GM23248 (cell line): Measurements from ENCODE around the gene EXOC6. TPM values are rescaled to one million over a fixed set of nuclear protein-coding genes. Genes with fewer than 3 reads are reported as not detected.
A peak's percentile ranks its signal among the peaks of the same experiment; 100 is the strongest.

ENCODE experiments used
- DNase-seq: peaks from one replicate; pipeline ENCODE4 v3.0.0-alpha.2; 2015
- H2AFZ ChIP-seq: fragments of 200-600 bp; sonication (generic); 2 replicates; pipeline ENCODE4 v1.6.1; 2016; ENCODE audit warnings: antibody characterized with exemption
- H3F3A ChIP-seq: fragments of 200-600 bp; sonication (generic); 2 replicates; pipeline ENCODE4 v1.6.1; 2016; ENCODE audit warnings: mild to moderate bottlenecking, antibody characterized with exemption, mixed run types; ENCODE audit not compliant: insufficient read depth
- H3K27ac ChIP-seq: fragments of 200-600 bp; sonication (generic); 2 replicates; pipeline ENCODE4 v1.5.1; 2016; ENCODE audit warnings: mild to moderate bottlenecking
- H3K27me3 ChIP-seq: fragments of 200-600 bp; sonication (generic); replicated peaks from 2 replicates; pipeline ENCODE4 v1.6.1; 2016; ENCODE audit warnings: mild to moderate bottlenecking; ENCODE audit not compliant: insufficient read depth
- H3K36me3 ChIP-seq: fragments of 200-600 bp; sonication (generic); 2 replicates; pipeline ENCODE4 v1.6.1; 2016; ENCODE audit warnings: low read depth, mild to moderate bottlenecking
- H3K4me1 ChIP-seq: fragments of 200-600 bp; sonication (generic); 2 replicates; pipeline ENCODE4 v1.6.1; 2016; ENCODE audit warnings: mild to moderate bottlenecking; ENCODE audit not compliant: insufficient read depth
- H3K4me2 ChIP-seq: fragments of 200-600 bp; sonication (generic); one replicate; pipeline ENCODE4 v1.6.1; 2016; ENCODE audit warnings: mild to moderate bottlenecking; ENCODE audit not compliant: unreplicated experiment
- H3K4me3 ChIP-seq: fragments of 200-600 bp; sonication (generic); 2 replicates; pipeline ENCODE4 v1.5.1; 2016; ENCODE audit warnings: mild to moderate bottlenecking
- H3K79me2 ChIP-seq: fragments of 200-600 bp; sonication (generic); 2 replicates; pipeline ENCODE4 v1.6.1; 2016; ENCODE audit warnings: mild to moderate bottlenecking; ENCODE audit not compliant: insufficient read depth
- H3K9ac ChIP-seq: fragments of 200-600 bp; sonication (generic); 2 replicates; pipeline ENCODE4 v1.6.1; 2016; ENCODE audit warnings: mild to moderate bottlenecking
- H3K9me2 ChIP-seq: fragments of 200-600 bp; sonication (generic); 2 replicates; pipeline ENCODE4 v1.6.1; 2016; ENCODE audit warnings: mixed run types, mild to moderate bottlenecking, moderate library complexity; ENCODE audit not compliant: insufficient read depth
- H3K9me3 ChIP-seq: fragments of 200-600 bp; sonication (generic); one replicate; pipeline ENCODE4 v1.6.1; 2017; ENCODE audit warnings: low read depth
- H4K20me1 ChIP-seq: fragments of 200-600 bp; sonication (generic); 2 replicates; pipeline ENCODE4 v1.6.0; 2016; ENCODE audit not compliant: insufficient read depth
- EZH2 ChIP-seq: fragments of 200-600 bp; sonication (generic); IDR thresholded peaks from 2 replicates; pipeline ENCODE4 v1.6.1; 2018; ENCODE audit warnings: antibody characterized with exemption, mild to moderate bottlenecking; ENCODE audit not compliant: insufficient read depth, poor library complexity, severe bottlenecking
- EZH2phosphoT487 ChIP-seq: fragments of 200-600 bp; sonication (generic); IDR thresholded peaks from 2 replicates; pipeline ENCODE4 v1.6.1; 2018; ENCODE audit warnings: antibody characterized with exemption, moderate library complexity, mild to moderate bottlenecking, low read depth; ENCODE audit not compliant: insufficient read depth
- WGBS, 2 experiments: methylation state at CpG; one replicate each; pipeline ENCODE4 v1.1.6; 2015 to 2017; ENCODE audit warnings: low lambda C conversion rate in 2 of 2, low coverage in 1 of 2; ENCODE audit errors: missing lambda C conversion rate in 2 of 2; 5-methylcytosine and 5-hydroxymethylcytosine counted together
- in situ Hi-C: fragments of 300-500 bp; cut with MboI; formaldehyde crosslinking; loops from 2 replicates; pipeline ENCODE4 v1.15.0; 2020
- polyA plus RNA-seq: library from polyadenylated mRNA; unstranded; fragments of >200 nt; fragmentation: Nextera tagmentation; extraction: Ambion mirVana; gene quantifications from 2 replicates; pipeline ENCODE4 v1.2.1, GENCODE V29; 2016
- total RNA-seq: library from RNA; depleted of rRNA; stranded (reverse); fragments of >200 nt; shearing (Covaris generic); gene quantifications from 2 replicates; pipeline ENCODE4 v1.2.3, GENCODE V29; 2014

Gene EXOC6
- total and polyA plus RNA-seq, 2 experiments from 2014 or later, result 2.0 to 3.4 TPM

- H3K9me3 ChIP-seq, result no peaks in the 10 kb centered on the region
- WGBS, 2 experiments, result 5 to 6% methylated on average over 57 to 64 of the region's 81 CpGs
Measured at GRCh38 chr10:93065675-93066543, 217.6 kb downstream of the EXOC6 start.

DNA sequence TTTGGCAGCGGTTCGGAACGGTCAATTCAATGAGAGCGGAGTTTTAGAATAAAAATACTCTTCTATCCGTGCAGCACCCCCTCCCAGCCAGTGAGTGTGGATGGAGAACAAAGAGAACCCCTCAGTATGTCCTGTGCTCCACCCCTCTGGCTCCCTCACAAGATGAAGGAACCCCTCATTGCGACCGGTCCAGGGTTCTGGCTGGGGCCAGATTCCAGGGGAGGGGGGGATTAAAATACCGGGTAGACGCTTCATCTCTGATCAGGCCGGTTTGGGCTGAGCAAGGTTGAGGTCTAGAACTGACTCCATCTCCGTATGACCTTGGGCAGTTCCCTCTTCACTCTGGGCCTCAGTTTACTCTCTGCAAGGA is 218.2 kb downstream of the EXOC6 start:
- H2AFZ ChIP-seq, result no peak overlapping the region
- in situ Hi-C loops, result no loop called here
- H3F3A ChIP-seq, result no peaks in the 10 kb centered on the region
- H3K9me3 ChIP-seq, result no peaks in the 10 kb centered on the region
- H3K4me3 ChIP-seq, result no peak overlapping the region
- H3K27ac ChIP-seq, result no peak overlapping the region
- no peak for DNase-seq
- 26 to 27% methylated on average over 9 to 11 of the region's 11 CpGs for WGBS, 2 experiments
- H4K20me1 ChIP-seq, result no peaks in the 10 kb centered on the region
- H3K27me3 ChIP-seq, result peaks cover 92% of the 10 kb centered on the region
- H3K4me2 ChIP-seq, result no peak overlapping the region
- H3K9ac ChIP-seq, result no peak overlapping the region
- H3K4me1 ChIP-seq, result no peaks in the 10 kb centered on the region
- H3K79me2 ChIP-seq, result no peaks in the 10 kb centered on the region
- H3K36me3 ChIP-seq, result no peaks in the 10 kb centered on the region
- TF ChIP-seq EZH2 (no peak), EZH2phosphoT487 (no peak)
- H3K9me2 ChIP-seq, result no peaks in the 10 kb centered on the region

More at GRCh38 chr10:93065675-93066543, 217.6 kb downstream of the EXOC6 start:
- in situ Hi-C loops, result no loop called here
- Histone ChIP-seq H3K9me2 (no peaks in the 10 kb centered on the region), H3K9ac (no peak overlapping the region), H3F3A (no peaks in the 10 kb centered on the region), H3K36me3 (no peaks in the 10 kb centered on the region), H3K79me2 (no peaks in the 10 kb centered on the region), H3K4me3 (peak overlapping the region; percentile 49), H3K27me3 (peaks cover 94% of the 10 kb centered on the region), H3K4me2 (peak overlapping the region; percentile 42), H3K4me1 (no peaks in the 10 kb centered on the region), H4K20me1 (no peaks in the 10 kb centered on the region), H3K27ac (no peak overlapping the region), H2AFZ (no peak overlapping the region)
- TF ChIP-seq EZH2, result peak; percentile 73
- TF ChIP-seq EZH2phosphoT487, result 0 out of 2 replicates have a peak, but pooled peaks have one; percentile 50
- peak; percentile 38 for DNase-seq

- H3K27me3 ChIP-seq, result peaks cover 94% of the 10 kb centered on the region
- no peaks in the 10 kb centered on the region for H3K9me3 ChIP-seq
- no peak overlapping the region for H3K27ac ChIP-seq
- no peaks in the 10 kb centered on the region for H3F3A ChIP-seq
- peak overlapping the region; percentile 43; the same call in 1 of the 2 replicates for H3K4me3 ChIP-seq
- H3K9me2 ChIP-seq, result no peaks in the 10 kb centered on the region
- no peak overlapping the region for H3K4me2 ChIP-seq
- TF ChIP-seq EZH2phosphoT487 (no peak), EZH2 (peak; percentile 30)
- H3K36me3 ChIP-seq, result no peaks in the 10 kb centered on the region
- peaks cover 5% of the 10 kb centered on the region; the same call in 1 of the 2 replicates for H3K4me1 ChIP-seq
- no peak for DNase-seq
- H3K9ac ChIP-seq, result no peak overlapping the region
- H4K20me1 ChIP-seq, result no peaks in the 10 kb centered on the region
- 8 to 9% methylated on average over 17 of the region's 17 CpGs for WGBS, 2 experiments
- no peak overlapping the region for H2AFZ ChIP-seq
- in situ Hi-C loops, result no loop called here
- no peaks in the 10 kb centered on the region for H3K79me2 ChIP-seq
Measured at GRCh38 chr10:93067443-93068365, 219.4 kb downstream of the EXOC6 start.

DNA sequence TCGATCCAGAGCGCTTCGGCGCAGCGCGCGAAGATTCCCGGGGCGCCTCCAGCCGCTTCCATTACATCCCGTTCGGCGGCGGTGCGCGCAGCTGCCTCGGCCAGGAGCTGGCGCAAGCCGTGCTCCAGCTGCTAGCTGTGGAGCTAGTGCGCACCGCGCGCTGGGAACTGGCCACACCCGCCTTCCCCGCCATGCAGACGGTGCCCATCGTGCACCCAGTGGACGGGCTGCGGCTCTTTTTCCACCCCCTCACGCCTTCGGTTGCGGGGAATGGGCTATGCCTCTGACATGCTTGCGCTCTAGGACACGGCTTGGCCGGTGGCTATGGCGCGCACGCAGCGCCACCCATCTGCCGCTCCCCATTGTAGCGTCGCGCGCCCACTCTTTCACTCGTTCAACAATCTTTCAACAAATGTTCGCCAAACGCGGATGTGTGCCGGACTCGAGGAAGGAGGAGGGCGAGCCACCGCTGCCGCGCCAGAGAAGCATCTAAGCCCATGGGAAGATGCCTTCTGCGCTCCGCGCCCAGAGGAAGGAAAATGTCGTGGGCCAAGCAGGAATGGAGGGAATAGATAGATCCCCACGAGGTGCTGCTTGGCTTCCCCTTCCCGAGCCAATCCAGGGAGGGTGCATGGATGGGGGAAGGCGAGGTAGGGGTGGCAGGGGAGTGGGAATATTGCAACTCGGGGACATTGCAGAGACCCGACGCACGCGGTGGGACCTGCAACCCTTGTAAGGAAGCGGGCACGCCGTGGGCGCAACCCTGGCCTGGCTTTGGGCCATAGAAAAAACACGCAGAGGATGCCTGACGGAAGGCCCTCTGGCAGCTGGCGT is 220.3 kb downstream of the EXOC6 start:
- H3F3A ChIP-seq, result no peaks in the 10 kb centered on the region
- H3K4me1 ChIP-seq, result peaks cover 5% of the 10 kb centered on the region; the same call in 1 of the 2 replicates
- H3K4me3 ChIP-seq, result peak overlapping the region; percentile 43; the same call in 1 of the 2 replicates
- 3% methylated on average over 62 to 72 of the region's 73 CpGs for WGBS, 2 experiments
- DNase-seq, result peak; percentile 49
- in situ Hi-C loops, result no loop called here
- H4K20me1 ChIP-seq, result no peaks in the 10 kb centered on the region
- no peak overlapping the region for H2AFZ ChIP-seq
- H3K9me3 ChIP-seq, result no peaks in the 10 kb centered on the region
- H3K9me2 ChIP-seq, result no peaks in the 10 kb centered on the region
- peaks cover 94% of the 10 kb centered on the region for H3K27me3 ChIP-seq
- H3K4me2 ChIP-seq, result no peak overlapping the region
- no peak overlapping the region for H3K27ac ChIP-seq
- no peaks in the 10 kb centered on the region for H3K36me3 ChIP-seq
- H3K9ac ChIP-seq, result no peak overlapping the region
- H3K79me2 ChIP-seq, result no peaks in the 10 kb centered on the region
- TF ChIP-seq EZH2 (peak; percentile 32), EZH2phosphoT487 (no peak)
